HG02870 (cell line): ENCODE results near the gene TARP.
A peak's percentile ranks its signal among the peaks of the same experiment; 100 is the strongest.

Source experiments
- ATAC-seq: cut with Tn5 transposase; IDR thresholded peaks from one replicate; pipeline ENCODE4 v1.9.1; 2021; ENCODE audit warnings: mild to moderate bottlenecking, moderate library complexity; ENCODE audit not compliant: unreplicated experiment

The TARP gene

GRCh38 chr7:38220452-38220851, 53.0 kb downstream of the TARP start:
- peak; percentile 51 for ATAC-seq

- ATAC-seq: no peak
Observed at GRCh38 chr7:38217672-38218071, 55.8 kb downstream of the TARP start.

- ATAC-seq: peak; percentile 84
Observed at GRCh38 chr7:38215735-38216670, 57.4 kb downstream of the TARP start.

- ATAC-seq: no peak
Observed at GRCh38 chr7:38215115-38215514, 58.3 kb downstream of the TARP start.

- no peak for ATAC-seq
Observed at GRCh38 chr7:38211940-38212339, 61.5 kb downstream of the TARP start.

GRCh38 chr7:38211486-38211885, 62.0 kb downstream of the TARP start:
- no peak for ATAC-seq
